GM23338 (cell line): ENCODE results near the gene SLAMF9.

Experiments used
- CREB1 ChIP-seq: fragments of 250-450 bp; sonication (Bioruptor Pico); IDR thresholded peaks from 2 replicates; pipeline ENCODE4 v1.5.0; 2020; ENCODE audit warnings: low read depth, mild to moderate bottlenecking, moderate library complexity
- EZH2 ChIP-seq: fragments of 200-600 bp; sonication (generic); IDR thresholded peaks from one replicate; pipeline ENCODE4 v1.8.0; 2017; ENCODE audit warnings: antibody characterized with exemption, mild to moderate bottlenecking, low read depth; ENCODE audit not compliant: unreplicated experiment
- EZH2phosphoT487 ChIP-seq: fragments of 200-600 bp; sonication (generic); IDR thresholded peaks from one replicate; pipeline ENCODE4 v1.8.1; 2018; ENCODE audit warnings: antibody characterized with exemption; ENCODE audit not compliant: unreplicated experiment
- JUNB ChIP-seq: IDR thresholded peaks from one replicate; pipeline ENCODE4 v1.6.1; 2016; ENCODE audit warnings: antibody characterized with exemption; ENCODE audit not compliant: unreplicated experiment
- NANOG ChIP-seq: IDR thresholded peaks from 2 replicates; pipeline ENCODE4 v1.6.1; 2016; ENCODE audit warnings: antibody characterized with exemption, borderline replicate concordance
- POLR2AphosphoS5 ChIP-seq: IDR thresholded peaks from 2 replicates; pipeline ENCODE4 v1.6.1; 2016; ENCODE audit warnings: antibody characterized with exemption, low read depth
- STAT1 ChIP-seq: IDR thresholded peaks from one replicate; pipeline ENCODE4 v1.6.1; 2016; ENCODE audit warnings: antibody characterized with exemption; ENCODE audit not compliant: unreplicated experiment
- ZNF114 ChIP-seq: fragments of 250-450 bp; sonication (Bioruptor Pico); IDR thresholded peaks from 2 replicates; pipeline ENCODE4 v1.5.0; 2020; ENCODE audit warnings: mild to moderate bottlenecking, moderate library complexity
- ZNF331 ChIP-seq: fragments of 250-450 bp; sonication (Bioruptor Pico); IDR thresholded peaks from 2 replicates; pipeline ENCODE4 v1.5.0; 2020; ENCODE audit warnings: low read depth, mild to moderate bottlenecking, moderate library complexity
- TF ChIP-seq, protein P1 (sequence below), 2 experiments: fragments of 200-600 bp in 1 of 2; sonication (generic) in 1 of 2; conservative IDR thresholded peaks; 2 replicates each; pipeline versions ENCODE4 v1.5.1 to v1.6.1; 2016 to 2017; ENCODE audit warnings: antibody characterized with exemption in 2 of 2, low read depth in 2 of 2, mild to moderate bottlenecking in 2 of 2, moderate library complexity in 1 of 2
- TF ChIP-seq, protein P2 (sequence below): IDR thresholded peaks from one replicate; pipeline ENCODE4 v1.6.1; 2018; ENCODE audit warnings: antibody characterized with exemption; ENCODE audit not compliant: unreplicated experiment
- TF ChIP-seq, protein P3 (sequence below): IDR thresholded peaks from 2 replicates; pipeline ENCODE4 v1.6.1; 2016; ENCODE audit warnings: antibody characterized with exemption

DNA sequence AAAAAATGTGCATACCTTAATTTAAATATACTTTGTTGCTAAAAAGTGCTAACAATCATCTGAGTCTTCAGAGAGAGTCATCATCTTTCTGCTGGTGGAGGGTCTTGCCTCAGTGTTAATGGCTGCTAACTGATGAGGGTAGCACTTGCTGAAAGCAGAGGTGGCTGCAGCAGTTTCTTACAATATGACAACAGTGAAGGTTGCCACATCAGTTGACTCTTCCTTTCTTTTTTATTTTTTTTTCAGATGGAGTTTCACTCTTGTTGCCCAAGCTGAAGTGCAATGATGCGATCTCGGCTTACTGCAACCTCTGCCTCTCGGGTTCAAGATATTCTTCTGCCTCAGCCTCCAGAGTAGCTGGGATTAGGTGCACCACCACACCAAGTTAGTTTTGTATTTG lies 51.5 kb downstream of the SLAMF9 start:
- TF ChIP-seq CREB1 (CRISPR knock-in tag) (no peak), EZH2 (no peak), POLR2AphosphoS5 (no peak), JUNB (no peak), EZH2phosphoT487 (no peak), ZNF114 (CRISPR knock-in tag) (no peak), NANOG (no peak), ZNF331 (CRISPR knock-in tag) (no peak), STAT1 (no peak)
- TF ChIP-seq, protein P1, sequence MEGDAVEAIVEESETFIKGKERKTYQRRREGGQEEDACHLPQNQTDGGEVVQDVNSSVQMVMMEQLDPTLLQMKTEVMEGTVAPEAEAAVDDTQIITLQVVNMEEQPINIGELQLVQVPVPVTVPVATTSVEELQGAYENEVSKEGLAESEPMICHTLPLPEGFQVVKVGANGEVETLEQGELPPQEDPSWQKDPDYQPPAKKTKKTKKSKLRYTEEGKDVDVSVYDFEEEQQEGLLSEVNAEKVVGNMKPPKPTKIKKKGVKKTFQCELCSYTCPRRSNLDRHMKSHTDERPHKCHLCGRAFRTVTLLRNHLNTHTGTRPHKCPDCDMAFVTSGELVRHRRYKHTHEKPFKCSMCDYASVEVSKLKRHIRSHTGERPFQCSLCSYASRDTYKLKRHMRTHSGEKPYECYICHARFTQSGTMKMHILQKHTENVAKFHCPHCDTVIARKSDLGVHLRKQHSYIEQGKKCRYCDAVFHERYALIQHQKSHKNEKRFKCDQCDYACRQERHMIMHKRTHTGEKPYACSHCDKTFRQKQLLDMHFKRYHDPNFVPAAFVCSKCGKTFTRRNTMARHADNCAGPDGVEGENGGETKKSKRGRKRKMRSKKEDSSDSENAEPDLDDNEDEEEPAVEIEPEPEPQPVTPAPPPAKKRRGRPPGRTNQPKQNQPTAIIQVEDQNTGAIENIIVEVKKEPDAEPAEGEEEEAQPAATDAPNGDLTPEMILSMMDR (conservative IDR thresholded peaks at IDR 0.05; ENCODE audit: low read depth in 2 of 2) = no peak
- TF ChIP-seq, protein P2, sequence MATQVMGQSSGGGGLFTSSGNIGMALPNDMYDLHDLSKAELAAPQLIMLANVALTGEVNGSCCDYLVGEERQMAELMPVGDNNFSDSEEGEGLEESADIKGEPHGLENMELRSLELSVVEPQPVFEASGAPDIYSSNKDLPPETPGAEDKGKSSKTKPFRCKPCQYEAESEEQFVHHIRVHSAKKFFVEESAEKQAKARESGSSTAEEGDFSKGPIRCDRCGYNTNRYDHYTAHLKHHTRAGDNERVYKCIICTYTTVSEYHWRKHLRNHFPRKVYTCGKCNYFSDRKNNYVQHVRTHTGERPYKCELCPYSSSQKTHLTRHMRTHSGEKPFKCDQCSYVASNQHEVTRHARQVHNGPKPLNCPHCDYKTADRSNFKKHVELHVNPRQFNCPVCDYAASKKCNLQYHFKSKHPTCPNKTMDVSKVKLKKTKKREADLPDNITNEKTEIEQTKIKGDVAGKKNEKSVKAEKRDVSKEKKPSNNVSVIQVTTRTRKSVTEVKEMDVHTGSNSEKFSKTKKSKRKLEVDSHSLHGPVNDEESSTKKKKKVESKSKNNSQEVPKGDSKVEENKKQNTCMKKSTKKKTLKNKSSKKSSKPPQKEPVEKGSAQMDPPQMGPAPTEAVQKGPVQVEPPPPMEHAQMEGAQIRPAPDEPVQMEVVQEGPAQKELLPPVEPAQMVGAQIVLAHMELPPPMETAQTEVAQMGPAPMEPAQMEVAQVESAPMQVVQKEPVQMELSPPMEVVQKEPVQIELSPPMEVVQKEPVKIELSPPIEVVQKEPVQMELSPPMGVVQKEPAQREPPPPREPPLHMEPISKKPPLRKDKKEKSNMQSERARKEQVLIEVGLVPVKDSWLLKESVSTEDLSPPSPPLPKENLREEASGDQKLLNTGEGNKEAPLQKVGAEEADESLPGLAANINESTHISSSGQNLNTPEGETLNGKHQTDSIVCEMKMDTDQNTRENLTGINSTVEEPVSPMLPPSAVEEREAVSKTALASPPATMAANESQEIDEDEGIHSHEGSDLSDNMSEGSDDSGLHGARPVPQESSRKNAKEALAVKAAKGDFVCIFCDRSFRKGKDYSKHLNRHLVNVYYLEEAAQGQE = no peak
- TF ChIP-seq, protein P3, sequence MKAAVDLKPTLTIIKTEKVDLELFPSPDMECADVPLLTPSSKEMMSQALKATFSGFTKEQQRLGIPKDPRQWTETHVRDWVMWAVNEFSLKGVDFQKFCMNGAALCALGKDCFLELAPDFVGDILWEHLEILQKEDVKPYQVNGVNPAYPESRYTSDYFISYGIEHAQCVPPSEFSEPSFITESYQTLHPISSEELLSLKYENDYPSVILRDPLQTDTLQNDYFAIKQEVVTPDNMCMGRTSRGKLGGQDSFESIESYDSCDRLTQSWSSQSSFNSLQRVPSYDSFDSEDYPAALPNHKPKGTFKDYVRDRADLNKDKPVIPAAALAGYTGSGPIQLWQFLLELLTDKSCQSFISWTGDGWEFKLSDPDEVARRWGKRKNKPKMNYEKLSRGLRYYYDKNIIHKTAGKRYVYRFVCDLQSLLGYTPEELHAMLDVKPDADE = no peak
